ENCODE data around the gene UNK. TPM values are rescaled to one million over a fixed set of nuclear protein-coding genes. Genes with fewer than 3 reads are reported as not detected.

UNK gene
- total and polyA plus RNA-seq, 2 donors (not counting 3 experiments of a cell fraction or from before 2014, with no cell fraction given), result 18.0 to 23.2 TPM

GRCh38 chr17:75806822-75807500 lies 22.4 kb downstream of the UNK start:
- no peaks in the 10 kb centered on the region for H4K20me1 ChIP-seq (replicated peaks; ENCODE audit: control insufficient read depth, extremely low read depth, insufficient read depth, low read length)
- DNase-seq (ENCODE audit: low read depth, low spot score), result no peak
- no peak for FAIRE-seq
- H2AFZ ChIP-seq (ENCODE audit: low read depth, low read length), result no peak overlapping the region
- no TSS peak for BruUV-seq (replicated peaks)
- no peak overlapping the region for H3K9ac ChIP-seq (replicated peaks; ENCODE audit: extremely low read depth, insufficient read depth, low read length)
- no peaks in the 10 kb centered on the region for H3K4me1 ChIP-seq (ENCODE audit: control insufficient read depth, extremely low read depth, insufficient read depth, low read length)
- H3K27ac ChIP-seq (ENCODE audit: insufficient read depth, low read depth, low read length), result no peak overlapping the region
- H3K27me3 ChIP-seq (ENCODE audit: control insufficient read depth in 2 of 2, insufficient read depth in 2 of 2, low read length in 2 of 2), result no peaks in the 10 kb centered on the region
- no peak overlapping the region for H3K4me2 ChIP-seq (ENCODE audit: insufficient read depth, low read length)
- intact Hi-C loops (cut with micrococcal nuclease) (no loop called here), dilution Hi-C loops (cut with MboI; ENCODE audit: extremely low pct_ligation_motif_present, low sequenced_read_pairs) (no loop called here)
- CTCF ChIA-PET, result interaction anchor here (1.0 to 1.5 kb wide), 3 partner anchors 8 to 41 kb away, joined by 3 read pairs; no protein-coding TSS in a partner anchor
- POLR2A ChIA-PET, result no interaction called here
- H3K36me3 ChIP-seq (ENCODE audit: control insufficient read depth in 2 of 2, extremely low read depth in 1 of 2, insufficient read depth in 2 of 2, low read length in 2 of 2), result peaks cover 0 to 11% of the 10 kb centered on the region in 2 experiments
- H3K9me1 ChIP-seq (replicated peaks; ENCODE audit: control insufficient read depth, extremely low read depth, insufficient read depth, low read length), result no peaks in the 10 kb centered on the region
- H3K9me3 ChIP-seq (replicated peaks; ENCODE audit: control insufficient read depth, insufficient read depth, low read length), result no peaks in the 10 kb centered on the region
- no peaks in the 10 kb centered on the region for H3K79me2 ChIP-seq (ENCODE audit: control insufficient read depth, insufficient read depth, low read length)
- H3K4me3 ChIP-seq (replicated peaks in 1 of 3; ENCODE audit: insufficient read depth in 1 of 3, low read depth in 1 of 3, low read length in 3 of 3), result no peak overlapping the region
- TF ChIP-seq EZH2 (IDR thresholded peaks at IDR 0.05; ENCODE audit: borderline replicate concordance, low read depth, low read length, severe bottlenecking), result no peak
- TF ChIP-seq JUN (IDR thresholded peaks at IDR 0.05; ENCODE audit: borderline replicate concordance, insufficient read depth, insufficient read length, low read depth), result no peak
- no peak for TF ChIP-seq MYC (IDR thresholded peaks at IDR 0.05; ENCODE audit: low read depth, low read length)
- TF ChIP-seq CTCF (IDR thresholded peaks at IDR 0.05; ENCODE audit: extremely low read depth in 1 of 2, insufficient read depth in 1 of 2, low read depth in 1 of 2, low read length in 2 of 2), result no peak
- TF ChIP-seq FOS (IDR thresholded peaks at IDR 0.05; ENCODE audit: borderline replicate concordance, insufficient read depth, low read length), result no peak
- no peak for TF ChIP-seq MAX (IDR thresholded peaks at IDR 0.05; ENCODE audit: insufficient read depth, insufficient read length)
- TF ChIP-seq GATA2 (IDR thresholded peaks at IDR 0.05; ENCODE audit: insufficient read depth, insufficient read length, low read depth, low read length), result no peak
- TF ChIP-seq POLR2A (IDR thresholded peaks at IDR 0.05; ENCODE audit: low read depth, low read length), result no peak
- no peak for TF ChIP-seq POLR2AphosphoS5 (IDR thresholded peaks at IDR 0.05; ENCODE audit: insufficient read depth, low read depth, low read length)
